WI38 (cell line): ENCODE measurements around the gene DCHS1.

Experiments
- H3K4me3 ChIP-seq: 2 replicates; pipeline ENCODE4 v1.5.1; 2011; ENCODE audit warnings: low read depth, mild to moderate bottlenecking, control low read depth, low read length
- TF ChIP-seq, protein P1 (sequence below): IDR thresholded peaks from 2 replicates; pipeline ENCODE4 v1.5.1; 2012; ENCODE audit warnings: low read depth, mild to moderate bottlenecking, control low read depth, low read length

Gene DCHS1

DNA sequence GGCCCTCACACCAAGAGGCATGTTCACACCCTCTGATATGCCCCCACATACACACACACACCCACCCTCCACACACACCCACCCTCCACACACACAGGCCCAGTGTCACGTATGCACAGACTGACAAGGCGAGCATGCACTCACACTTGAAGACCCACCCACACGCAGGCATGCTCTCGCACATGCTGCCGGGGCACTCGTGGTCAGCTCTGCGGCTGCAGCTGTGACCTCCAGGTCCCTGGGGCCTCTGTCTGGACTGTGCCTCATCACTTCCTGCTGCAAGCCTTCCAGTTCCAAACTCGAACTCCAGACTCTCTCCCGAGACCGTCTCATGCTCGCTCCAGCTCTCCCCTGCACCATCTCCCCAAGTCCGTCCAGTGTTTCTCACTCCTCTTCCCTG lies 9.5 kb downstream of the DCHS1 start:
- H3K4me3 ChIP-seq: peak overlapping the region; percentile 41

DNA sequence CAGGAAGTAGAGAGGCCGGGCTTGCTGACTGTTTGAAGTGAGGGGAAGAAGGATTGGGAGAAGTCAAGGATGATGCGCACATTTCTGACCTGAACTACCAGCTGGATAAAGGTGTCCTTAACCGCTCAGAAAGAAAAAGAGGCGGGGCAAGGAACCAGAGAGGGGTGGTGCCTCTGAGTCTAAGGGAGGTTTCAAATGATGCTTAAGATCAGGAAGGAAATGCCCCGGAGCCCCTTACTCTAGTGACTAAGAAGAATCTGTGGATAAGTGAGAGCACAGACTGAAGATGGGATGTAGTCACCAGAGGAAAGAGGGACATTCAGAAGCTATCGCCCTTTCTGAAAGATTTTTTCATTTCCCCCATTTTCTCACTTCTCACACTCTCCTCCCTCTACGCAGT lies 12.7 kb downstream of the DCHS1 start:
- TF ChIP-seq, protein P1, sequence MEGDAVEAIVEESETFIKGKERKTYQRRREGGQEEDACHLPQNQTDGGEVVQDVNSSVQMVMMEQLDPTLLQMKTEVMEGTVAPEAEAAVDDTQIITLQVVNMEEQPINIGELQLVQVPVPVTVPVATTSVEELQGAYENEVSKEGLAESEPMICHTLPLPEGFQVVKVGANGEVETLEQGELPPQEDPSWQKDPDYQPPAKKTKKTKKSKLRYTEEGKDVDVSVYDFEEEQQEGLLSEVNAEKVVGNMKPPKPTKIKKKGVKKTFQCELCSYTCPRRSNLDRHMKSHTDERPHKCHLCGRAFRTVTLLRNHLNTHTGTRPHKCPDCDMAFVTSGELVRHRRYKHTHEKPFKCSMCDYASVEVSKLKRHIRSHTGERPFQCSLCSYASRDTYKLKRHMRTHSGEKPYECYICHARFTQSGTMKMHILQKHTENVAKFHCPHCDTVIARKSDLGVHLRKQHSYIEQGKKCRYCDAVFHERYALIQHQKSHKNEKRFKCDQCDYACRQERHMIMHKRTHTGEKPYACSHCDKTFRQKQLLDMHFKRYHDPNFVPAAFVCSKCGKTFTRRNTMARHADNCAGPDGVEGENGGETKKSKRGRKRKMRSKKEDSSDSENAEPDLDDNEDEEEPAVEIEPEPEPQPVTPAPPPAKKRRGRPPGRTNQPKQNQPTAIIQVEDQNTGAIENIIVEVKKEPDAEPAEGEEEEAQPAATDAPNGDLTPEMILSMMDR: no peak
- H3K4me3 ChIP-seq: no peak overlapping the region

More for the DNA sequence above, 9.5 kb downstream of the DCHS1 start:
- TF ChIP-seq, protein P1: no peak

DNA sequence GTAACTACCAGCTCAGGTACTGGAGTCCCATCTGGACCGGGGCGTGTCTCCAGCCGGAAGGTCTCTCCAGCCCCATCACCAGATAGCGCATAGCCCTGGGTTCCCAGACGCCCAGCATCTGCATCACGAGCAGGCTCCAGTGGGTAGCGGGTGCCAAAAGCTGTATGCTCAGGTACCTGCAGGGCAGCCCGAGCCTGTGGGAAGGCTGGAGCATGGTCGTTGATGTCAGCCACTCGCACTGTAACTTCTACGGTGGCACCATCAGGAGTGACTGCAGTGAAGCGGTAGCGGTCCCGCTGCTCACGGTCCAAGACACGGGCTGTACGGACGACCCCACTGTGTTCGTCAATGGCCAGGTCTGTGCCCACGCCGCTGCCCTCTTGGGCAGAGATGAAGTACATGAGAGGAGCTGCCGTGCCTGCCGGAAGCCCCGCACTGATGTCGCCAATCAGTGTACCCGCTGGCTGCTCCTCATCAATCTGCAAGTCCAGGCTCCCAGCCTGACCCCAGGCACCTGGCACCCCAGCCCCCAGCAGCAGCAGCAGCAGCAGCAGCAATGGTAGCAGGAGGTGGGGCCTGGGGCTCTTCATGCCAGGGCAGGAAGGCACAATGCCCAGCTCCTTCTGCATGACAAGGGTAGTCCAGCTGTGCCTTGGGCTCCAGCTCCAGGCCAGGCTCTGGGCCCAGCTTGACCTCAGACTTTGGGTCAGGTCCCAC lies 14.5 kb downstream of the DCHS1 start:
- H3K4me3 ChIP-seq: no peak overlapping the region
- TF ChIP-seq, protein P1: no peak

DNA sequence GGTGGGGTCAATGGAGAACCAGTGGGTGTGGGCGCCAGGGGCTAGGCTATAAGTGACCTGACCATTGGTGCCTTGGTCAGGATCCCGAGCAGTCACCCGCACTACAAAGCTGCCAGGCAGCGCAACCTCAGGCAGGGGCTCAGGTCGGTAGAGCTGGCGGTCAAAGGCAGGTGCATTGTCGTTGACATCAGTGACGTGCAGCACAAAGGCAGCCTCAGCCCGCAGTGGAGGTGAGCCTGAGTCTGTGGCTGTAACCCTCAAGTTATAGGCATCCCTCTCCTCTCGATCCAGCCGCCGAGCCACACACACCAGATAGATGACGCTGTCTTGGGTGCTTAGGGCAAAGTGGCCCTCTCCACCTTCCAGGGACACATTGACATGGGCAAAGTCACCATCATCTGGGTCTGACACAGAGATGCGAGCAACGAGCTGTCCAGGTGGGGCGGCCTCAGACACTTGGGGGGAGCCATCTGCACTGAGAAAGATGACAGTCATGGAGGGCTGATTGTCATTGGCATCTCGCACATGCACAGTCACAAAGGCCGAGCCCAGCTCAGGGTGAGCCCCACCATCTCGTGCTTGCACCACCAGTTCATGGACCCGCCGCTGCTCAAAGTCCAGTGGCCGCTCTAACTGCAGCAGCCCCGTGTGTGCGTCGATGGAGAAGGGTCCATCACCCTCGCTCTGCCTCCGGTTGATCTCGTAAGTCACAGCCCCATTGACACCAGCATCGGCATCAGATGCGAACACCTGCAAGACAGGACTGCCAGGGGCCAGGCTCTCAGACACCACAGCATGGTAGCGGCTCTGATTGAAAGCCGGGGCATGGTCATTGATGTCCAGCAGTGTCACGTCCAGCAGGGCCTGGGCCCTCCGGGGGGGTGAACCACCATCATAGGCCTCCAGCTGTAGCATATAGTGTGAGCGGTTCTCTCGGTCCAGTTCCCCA lies 15.3 kb downstream of the DCHS1 start:
- TF ChIP-seq, protein P1: no peak
- H3K4me3 ChIP-seq: no peak overlapping the region

DNA sequence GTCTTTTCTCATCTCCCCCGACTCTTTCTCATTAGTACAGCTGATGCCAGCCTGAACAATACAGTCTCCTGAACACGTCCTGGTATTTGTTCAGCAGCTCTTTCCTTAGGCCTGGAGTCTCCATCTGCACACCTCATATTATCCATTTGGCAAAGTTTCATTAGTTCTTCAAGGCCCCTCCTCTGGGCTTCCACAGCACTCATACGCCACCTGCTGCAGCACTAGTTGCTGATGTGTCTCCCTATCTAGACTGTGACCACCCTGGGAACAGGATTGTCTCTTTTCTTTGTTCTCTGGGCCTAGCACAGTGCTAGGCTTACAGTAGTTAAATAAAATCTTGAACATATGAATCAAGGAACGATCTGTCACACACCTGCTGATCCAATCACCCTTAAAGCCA lies 17.2 kb downstream of the DCHS1 start:
- TF ChIP-seq, protein P1: no peak
- H3K4me3 ChIP-seq: no peak overlapping the region

DNA sequence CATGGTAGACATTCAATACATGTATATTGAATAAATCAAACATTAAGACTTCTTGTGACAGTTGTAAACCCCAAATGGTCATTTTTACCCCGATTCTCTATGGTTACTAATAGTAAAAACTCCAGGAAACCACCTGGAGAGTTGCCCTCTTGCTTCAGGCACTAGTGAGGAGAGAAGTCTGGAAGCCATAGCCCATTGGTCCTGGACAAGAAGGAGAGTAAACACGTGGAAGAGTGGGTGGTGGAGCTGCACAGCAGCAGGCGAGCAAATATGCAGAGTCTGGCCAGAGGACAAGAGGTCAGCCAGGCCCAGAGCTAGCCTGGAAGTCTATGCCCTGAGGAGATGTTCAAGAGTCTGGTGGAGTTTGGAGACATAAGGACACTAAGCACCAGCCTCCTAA lies 17.7 kb downstream of the DCHS1 start:
- TF ChIP-seq, protein P1: no peak
- no peak overlapping the region for H3K4me3 ChIP-seq

DNA sequence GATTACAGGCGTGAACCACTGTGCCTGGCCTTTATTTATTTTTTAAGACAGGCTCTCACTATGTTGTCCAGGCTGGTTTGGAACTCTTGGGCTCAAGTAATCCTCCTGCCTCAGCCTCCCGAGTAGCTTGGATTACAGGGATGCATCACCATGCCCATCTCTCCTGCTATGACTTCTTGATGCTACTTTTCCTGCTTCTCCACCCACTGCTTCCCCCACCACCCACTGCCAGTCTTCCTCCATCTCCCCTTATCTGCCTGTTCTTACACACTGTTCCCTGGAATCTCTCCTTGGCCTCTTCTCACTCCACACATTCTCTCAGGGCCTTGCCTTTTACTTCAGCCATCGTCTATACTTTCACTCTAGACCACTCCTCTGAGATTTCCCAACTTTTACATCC lies 19.1 kb downstream of the DCHS1 start:
- no peak overlapping the region for H3K4me3 ChIP-seq
- TF ChIP-seq, protein P1: no peak
